GM12878 (cell line): ENCODE data around the gene TRIM41. TPM values are rescaled to one million over a fixed set of nuclear protein-coding genes. Genes with fewer than 3 reads are reported as not detected.

Source experiments
- ATF7 ChIP-seq: fragments of 450-650 bp; IDR thresholded peaks from 2 replicates; pipeline ENCODE4 v1.6.1; 2016; ENCODE audit warnings: low read depth, mild to moderate bottlenecking
- BHLHE40 ChIP-seq, 2 experiments: fragments of 450-650 bp in 1 of 2; IDR thresholded peaks; 2 replicates each; pipeline ENCODE4 v1.6.1; 2011 to 2017; ENCODE audit warnings: low read depth in 2 of 2, borderline replicate concordance in 1 of 2, improper control_type of control experiment in 1 of 2, low read length in 1 of 2, mild to moderate bottlenecking in 1 of 2
- CHD2 ChIP-seq: IDR thresholded peaks from 2 replicates; pipeline ENCODE4 v1.6.1; 2011; ENCODE audit warnings: low read depth, low read length, improper control_type of control experiment, borderline replicate concordance
- E2F8 ChIP-seq: fragments of 450-650 bp; IDR thresholded peaks from 2 replicates; pipeline ENCODE4 v1.6.1; 2018; ENCODE audit warnings: mild to moderate bottlenecking, low read depth, moderate library complexity; ENCODE audit not compliant: partially characterized antibody
- ESRRA ChIP-seq: IDR thresholded peaks from 2 replicates; pipeline ENCODE4 v1.6.1; 2012; ENCODE audit warnings: mild to moderate bottlenecking, low read length, improper control_type of control experiment
- FOS ChIP-seq: IDR thresholded peaks from 3 replicates; pipeline ENCODE4 v1.6.1; 2011; ENCODE audit warnings: borderline replicate concordance; ENCODE audit not compliant: insufficient read length; ENCODE audit errors: extremely low read depth
- NFYB ChIP-seq: IDR thresholded peaks from 2 replicates; pipeline ENCODE4 v1.6.1; 2011; ENCODE audit warnings: low read depth, mild to moderate bottlenecking, low read length, improper control_type of control experiment, moderate library complexity; ENCODE audit not compliant: insufficient read depth
- NRF1 ChIP-seq: conservative IDR thresholded peaks from 2 replicates; pipeline ENCODE4 v1.6.1; 2011; ENCODE audit warnings: mild to moderate bottlenecking, low read depth, low read length, improper control_type of control experiment
- RAD21 ChIP-seq: IDR thresholded peaks from 2 replicates; pipeline ENCODE4 v1.6.1; 2011; ENCODE audit warnings: mild to moderate bottlenecking, low read depth, low read length, moderate library complexity; ENCODE audit not compliant: insufficient read depth
- RCOR1 ChIP-seq: conservative IDR thresholded peaks from 2 replicates; pipeline ENCODE4 v1.6.1; 2012; ENCODE audit warnings: low read depth, low read length, improper control_type of control experiment
- SMAD5 ChIP-seq: IDR thresholded peaks from 2 replicates; pipeline ENCODE4 v1.6.1; 2016; ENCODE audit warnings: antibody characterized with exemption, low read depth
- SUZ12 ChIP-seq: fragments of 200-600 bp; sonication (generic); IDR thresholded peaks from one replicate; pipeline ENCODE4 v1.6.1; 2018; ENCODE audit warnings: antibody characterized with exemption, mild to moderate bottlenecking; ENCODE audit not compliant: unreplicated experiment
- USF2 ChIP-seq: IDR thresholded peaks from 2 replicates; pipeline ENCODE4 v1.6.1; 2011; ENCODE audit warnings: low read depth, low read length, improper control_type of control experiment, borderline replicate concordance
- polyA plus RNA-seq, 11 experiments: library from polyadenylated mRNA; depleted of rRNA in 4 of 11; unstranded in 6 of 11; stranded (reverse) in 5 of 11; fragments of >200 nt; fragmentation: Nextera tagmentation in 4 of 11; fragmentation: Illumina TruSeq in 1 of 11; extraction: Ambion mirVana in 4 of 11; extraction: Trizol in 1 of 11; gene quantifications; 1 replicate in 1 of 11; 2 replicates in 10 of 11; pipeline versions ENCODE4 v1.2.1 to v1.2.3, GENCODE V29; 2011 to 2016; ENCODE audit warnings: inconsistent platforms in 2 of 11, missing spikeins in 2 of 11, low read depth in 1 of 11
- total RNA-seq, 4 experiments: library from RNA; depleted of rRNA in 3 of 4; stranded (reverse); fragments of >200 nt in 3 of 4; fragmentation: Illumina TruSeq in 1 of 4; extraction: Trizol in 1 of 4; gene quantifications; 2 replicates each; pipeline versions ENCODE4 v1.2.1 to v1.2.3, GENCODE V29; 2013 to 2021
- TF ChIP-seq, protein P1 (sequence below): IDR thresholded peaks from 2 replicates; pipeline ENCODE4 v1.6.1; 2012; ENCODE audit warnings: low read depth, low read length, improper control_type of control experiment
- TF ChIP-seq, protein P2 (sequence below): fragments of 450-650 bp; conservative IDR thresholded peaks from 2 replicates; pipeline ENCODE4 v1.6.1; 2017; ENCODE audit warnings: mild to moderate bottlenecking, moderate library complexity

TRIM41 gene
- total and polyA plus RNA-seq, 10 of the 15 experiments (the other 5 are each of a cell fraction or from before 2014, with no cell fraction given): 1.0 to 28.9 (median 10.6) TPM

DNA sequence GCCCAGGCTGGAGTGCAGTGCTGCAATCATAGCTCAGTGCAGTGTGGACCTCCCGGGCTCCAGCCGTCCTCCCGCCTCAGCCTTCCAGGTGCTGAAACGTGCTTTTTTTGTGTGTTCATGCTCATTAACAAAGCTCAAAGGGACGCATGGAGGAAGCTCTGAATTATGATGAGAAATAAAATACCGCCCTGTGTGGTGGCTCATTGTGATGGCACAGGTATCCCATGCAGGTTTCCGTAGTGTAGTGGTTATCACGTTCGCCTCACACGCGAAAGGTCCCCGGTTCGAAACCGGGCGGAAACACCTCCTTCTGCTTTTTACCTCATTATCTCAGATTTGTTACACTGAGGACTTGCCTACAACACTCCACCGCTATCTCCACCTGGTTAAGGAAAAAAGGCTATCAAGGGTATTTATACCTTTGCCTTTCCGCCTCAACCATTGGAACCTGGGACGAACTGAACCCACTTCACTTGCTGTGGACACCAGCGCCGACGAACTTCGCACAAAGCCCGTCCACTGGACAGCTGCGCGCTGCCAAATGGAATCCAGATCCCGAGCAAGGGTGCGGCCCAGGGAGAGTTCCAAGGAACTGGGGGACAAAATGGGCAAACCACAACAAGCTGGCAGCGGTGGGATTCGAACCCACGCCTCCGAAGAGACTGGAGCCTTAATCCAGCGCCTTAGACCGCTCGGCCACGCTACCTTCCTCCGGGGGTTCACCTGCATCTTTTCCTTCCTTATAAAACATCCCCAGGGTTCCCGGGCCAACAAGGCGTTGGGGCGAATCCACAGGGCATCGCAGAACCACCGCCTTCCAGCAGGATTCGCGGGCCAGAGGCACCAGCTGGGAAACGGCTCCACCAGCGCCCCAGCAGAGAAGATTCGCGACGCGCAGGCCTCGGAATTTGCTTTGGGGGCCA, 49.4 kb upstream of the TRIM41 start (continued):
- TF ChIP-seq USF2: no peak
- TF ChIP-seq NRF1: no peak
- TF ChIP-seq SUZ12: no peak
- peak; percentile 81; the same call in 1 of the 2 replicates for TF ChIP-seq RCOR1
- TF ChIP-seq, protein P1, sequence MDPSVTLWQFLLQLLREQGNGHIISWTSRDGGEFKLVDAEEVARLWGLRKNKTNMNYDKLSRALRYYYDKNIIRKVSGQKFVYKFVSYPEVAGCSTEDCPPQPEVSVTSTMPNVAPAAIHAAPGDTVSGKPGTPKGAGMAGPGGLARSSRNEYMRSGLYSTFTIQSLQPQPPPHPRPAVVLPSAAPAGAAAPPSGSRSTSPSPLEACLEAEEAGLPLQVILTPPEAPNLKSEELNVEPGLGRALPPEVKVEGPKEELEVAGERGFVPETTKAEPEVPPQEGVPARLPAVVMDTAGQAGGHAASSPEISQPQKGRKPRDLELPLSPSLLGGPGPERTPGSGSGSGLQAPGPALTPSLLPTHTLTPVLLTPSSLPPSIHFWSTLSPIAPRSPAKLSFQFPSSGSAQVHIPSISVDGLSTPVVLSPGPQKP: no peak
- no peak for TF ChIP-seq FOS
- peak; percentile 63 to 77; a peak in 3 of 4 replicates for TF ChIP-seq BHLHE40 (IDR thresholded peaks at IDR 0.05; ENCODE audit: borderline replicate concordance in 1 of 2, low read depth in 2 of 2, low read length in 1 of 2)
- TF ChIP-seq ATF7: peak; percentile 37
- TF ChIP-seq, protein P2, sequence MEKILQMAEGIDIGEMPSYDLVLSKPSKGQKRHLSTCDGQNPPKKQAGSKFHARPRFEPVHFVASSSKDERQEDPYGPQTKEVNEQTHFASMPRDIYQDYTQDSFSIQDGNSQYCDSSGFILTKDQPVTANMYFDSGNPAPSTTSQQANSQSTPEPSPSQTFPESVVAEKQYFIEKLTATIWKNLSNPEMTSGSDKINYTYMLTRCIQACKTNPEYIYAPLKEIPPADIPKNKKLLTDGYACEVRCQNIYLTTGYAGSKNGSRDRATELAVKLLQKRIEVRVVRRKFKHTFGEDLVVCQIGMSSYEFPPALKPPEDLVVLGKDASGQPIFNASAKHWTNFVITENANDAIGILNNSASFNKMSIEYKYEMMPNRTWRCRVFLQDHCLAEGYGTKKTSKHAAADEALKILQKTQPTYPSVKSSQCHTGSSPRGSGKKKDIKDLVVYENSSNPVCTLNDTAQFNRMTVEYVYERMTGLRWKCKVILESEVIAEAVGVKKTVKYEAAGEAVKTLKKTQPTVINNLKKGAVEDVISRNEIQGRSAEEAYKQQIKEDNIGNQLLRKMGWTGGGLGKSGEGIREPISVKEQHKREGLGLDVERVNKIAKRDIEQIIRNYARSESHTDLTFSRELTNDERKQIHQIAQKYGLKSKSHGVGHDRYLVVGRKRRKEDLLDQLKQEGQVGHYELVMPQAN: no peak; the same call in 1 of the 2 replicates
- no peak for TF ChIP-seq NFYB
- TF ChIP-seq E2F8: no peak
- TF ChIP-seq ESRRA: no peak
- TF ChIP-seq SMAD5: no peak
- TF ChIP-seq CHD2: no peak
- no peak for TF ChIP-seq RAD21
